GM12878 (cell line): ENCODE measurements around the gene TMEM132D. TPM values are rescaled to one million over a fixed set of nuclear protein-coding genes. Genes with fewer than 3 reads are reported as not detected.

ENCODE experiments used
- ATAC-seq: fragments of 200-7000 bp; cut with Tn5 transposase; 3 replicates; pipeline ENCODE4 v1.9.1; 2020; ENCODE audit warnings: mild to moderate bottlenecking, moderate library complexity
- BruUV-seq: library from RNA; stranded (reverse); fragments of 400-500 nt; replicated peaks from 2 replicates; lab custom pipeline; 2021; lab: Mats Ljungman, UMichigan
- CTCF ChIA-PET: fragments of 300-600 bp; sonication (Branson Sonifier 250); formaldehyde crosslinking; extraction: SDS; loops from one replicate; lab custom pipeline; 2021; ENCODE audit warnings: inconsistent platforms; lab: Yijun Ruan, JAX
- POLR2A ChIA-PET: fragments of 350-600 bp; formaldehyde crosslinking; extraction: SDS; loops from one replicate; lab custom pipeline; 2021; ENCODE audit warnings: inconsistent platforms; lab: Charles Lee
- RAD21 ChIA-PET: fragments of 300-600 bp; sonication (Branson Sonifier 250); formaldehyde crosslinking; loops from one replicate; lab custom pipeline; 2023; ENCODE audit warnings: antibody characterized with exemption; ENCODE audit not compliant: unreplicated experiment; lab: Charles Lee
- SMC1A ChIA-PET: fragments of 300-600 bp; sonication (Branson Sonifier 250); formaldehyde crosslinking; loops from one replicate; lab custom pipeline; 2023; ENCODE audit not compliant: unreplicated experiment, uncharacterized antibody; lab: Charles Lee
- DNase-seq: peaks from one replicate; pipeline ENCODE4 v3.0.0-alpha.2; 2011; ENCODE audit warnings: low read depth, low spot score
- FAIRE-seq: peaks from 3 replicates; lab custom pipeline; 2011; peaks lifted over from hg19 to GRCh38; lab: Jason Lieb, UNC
- H2AFZ ChIP-seq: 2 replicates; pipeline ENCODE4 v1.6.0; 2011; ENCODE audit warnings: low read depth, low read length, control low read depth; ENCODE audit not compliant: control insufficient read depth
- H3K27ac ChIP-seq: 2 replicates; pipeline ENCODE4 v1.5.1; 2011; ENCODE audit warnings: control low read depth; ENCODE audit not compliant: control insufficient read depth, insufficient read depth
- H3K27me3 ChIP-seq, 2 experiments: replicated peaks in 1 of 2; 2 replicates each; pipeline versions ENCODE4 v1.6.0 to v1.6.1; 2011; ENCODE audit warnings: low read length in 1 of 2; ENCODE audit not compliant: control insufficient read depth in 2 of 2, insufficient read depth in 2 of 2
- H3K36me3 ChIP-seq, 2 experiments: 2 replicates each; pipeline ENCODE4 v1.5.1; 2011; ENCODE audit warnings: low read length in 1 of 2; ENCODE audit not compliant: control insufficient read depth in 2 of 2, insufficient read depth in 2 of 2
- H3K4me1 ChIP-seq: 2 replicates; pipeline ENCODE4 v1.6.1; 2011; ENCODE audit warnings: mild to moderate bottlenecking, low read length, moderate library complexity, mixed read lengths; ENCODE audit not compliant: control insufficient read depth, insufficient read depth
- H3K4me2 ChIP-seq: 2 replicates; pipeline ENCODE4 v1.6.0; 2011; ENCODE audit warnings: control low read depth; ENCODE audit not compliant: control insufficient read depth, insufficient read depth
- H3K4me3 ChIP-seq: fragments of 200-600 bp; sonication (generic); 2 replicates; pipeline ENCODE4 v1.5.1; 2016
- H3K79me2 ChIP-seq: 2 replicates; pipeline ENCODE4 v1.6.0; 2011; ENCODE audit warnings: low read length; ENCODE audit not compliant: control insufficient read depth, insufficient read depth
- H3K9ac ChIP-seq: 2 replicates; pipeline ENCODE4 v1.8.0; 2011; ENCODE audit warnings: low read length, control low read depth, mixed read lengths; ENCODE audit not compliant: control insufficient read depth, insufficient read depth
- H3K9me3 ChIP-seq: replicated peaks from 3 replicates; pipeline ENCODE4 v1.5.1; 2011; ENCODE audit warnings: mild to moderate bottlenecking, low read length; ENCODE audit not compliant: control insufficient read depth, insufficient read depth
- H4K20me1 ChIP-seq: 2 replicates; pipeline ENCODE4 v1.6.0; 2011; ENCODE audit not compliant: control insufficient read depth, insufficient read depth
- IRF3 ChIP-seq: fragments of 450-650 bp; IDR thresholded peaks from 2 replicates; pipeline ENCODE4 v1.6.1; 2014; ENCODE audit warnings: mild to moderate bottlenecking
- MAX ChIP-seq: IDR thresholded peaks from 2 replicates; pipeline ENCODE4 v1.6.1; 2012; ENCODE audit warnings: low read depth, low read length, improper control_type of control experiment
- MTA2 ChIP-seq: fragments of 450-650 bp; IDR thresholded peaks from 2 replicates; pipeline ENCODE4 v1.6.1; 2016; ENCODE audit warnings: low read depth, mild to moderate bottlenecking, moderate library complexity
- MYB ChIP-seq: fragments of 150-350 bp; IDR thresholded peaks from 2 replicates; pipeline ENCODE4 v1.6.1; 2014; ENCODE audit warnings: mild to moderate bottlenecking, low read depth, low read length, borderline replicate concordance
- SP1 ChIP-seq: IDR thresholded peaks from one replicate; pipeline ENCODE4 v1.6.1; 2011; ENCODE audit warnings: low read depth, low read length
- SRF ChIP-seq, 2 experiments: IDR thresholded peaks; 2 replicates each; pipeline ENCODE4 v1.6.1; 2011; ENCODE audit warnings: low read depth in 2 of 2, low read length in 2 of 2, mild to moderate bottlenecking in 1 of 2, moderate library complexity in 1 of 2
- ZSCAN29 ChIP-seq: fragments of 450-650 bp; IDR thresholded peaks from 2 replicates; pipeline ENCODE4 v1.6.1; 2017; ENCODE audit warnings: mild to moderate bottlenecking, moderate library complexity
- WGBS: methylation state at CpG from one replicate; pipeline ENCODE4 v1.1.6; 2016; ENCODE audit warnings: low lambda C conversion rate; ENCODE audit not compliant: insufficient replicate concordance, insufficient coverage; ENCODE audit errors: missing lambda C conversion rate; 5-methylcytosine and 5-hydroxymethylcytosine counted together
- in situ Hi-C: fragments of 300-500 bp; cut with MboI; formaldehyde crosslinking; loops from 9 replicates; pipeline ENCODE4 v1.14.3; 2018; ENCODE audit warnings: mixed read lengths
- intact Hi-C: fragments of 100-400 bp; cut with micrococcal nuclease; formaldehyde crosslinking; loops from one replicate; pipeline ENCODE4 v1.14.2; 2022; ENCODE audit not compliant: unreplicated experiment
- polyA plus RNA-seq, 11 experiments: library from polyadenylated mRNA; depleted of rRNA in 4 of 11; unstranded in 6 of 11; stranded (reverse) in 5 of 11; fragments of >200 nt; fragmentation: Nextera tagmentation in 4 of 11; fragmentation: Illumina TruSeq in 1 of 11; extraction: Ambion mirVana in 4 of 11; extraction: Trizol in 1 of 11; gene quantifications; 1 replicate in 1 of 11; 2 replicates in 10 of 11; pipeline versions ENCODE4 v1.2.1 to v1.2.3, GENCODE V29; 2011 to 2016; ENCODE audit warnings: inconsistent platforms in 2 of 11, missing spikeins in 2 of 11, low read depth in 1 of 11
- total RNA-seq, 4 experiments: library from RNA; depleted of rRNA in 3 of 4; stranded (reverse); fragments of >200 nt in 3 of 4; fragmentation: Illumina TruSeq in 1 of 4; extraction: Trizol in 1 of 4; gene quantifications; 2 replicates each; pipeline versions ENCODE4 v1.2.1 to v1.2.3, GENCODE V29; 2013 to 2021

The TMEM132D gene
- total and polyA plus RNA-seq, 10 of the 15 experiments (the other 5 are each of a cell fraction or from before 2014, with no cell fraction given) = under 0.01 to 0.12 (median 0.02) TPM; not detected in 3

GRCh38 chr12:129790331-129790730 lies 113.5 kb downstream of the TMEM132D start:
- ChIA-PET SMC1A (no interaction called here), RAD21 (no interaction called here), POLR2A (no interaction called here), CTCF (no interaction called here)
- no peak for TF ChIP-seq IRF3
- TF ChIP-seq MTA2 = no peak
- no peak for TF ChIP-seq MAX
- no peak for TF ChIP-seq SP1
- no peak overlapping the region for H3K4me2 ChIP-seq
- no peak overlapping the region for H3K27ac ChIP-seq
- WGBS = 2% methylated on average over 6 of the region's 6 CpGs
- no peaks in the 10 kb centered on the region for H3K4me1 ChIP-seq
- no peak for DNase-seq
- H3K4me3 ChIP-seq = no peak overlapping the region
- no peaks in the 10 kb centered on the region for H3K36me3 ChIP-seq
- no peak overlapping the region for H2AFZ ChIP-seq
- ATAC-seq = no peak
- no peak for FAIRE-seq
- in situ Hi-C loops (no loop called here), intact Hi-C loops (no loop called here)
- no TSS peak for BruUV-seq
- no peaks in the 10 kb centered on the region for H4K20me1 ChIP-seq
- H3K79me2 ChIP-seq = no peaks in the 10 kb centered on the region
- no peaks in the 10 kb centered on the region; the same call in 2 of the 3 replicates for H3K9me3 ChIP-seq
- H3K9ac ChIP-seq = no peak overlapping the region
- H3K27me3 ChIP-seq = no peaks in the 10 kb centered on the region

GRCh38 chr12:129789921-129790320 lies 113.9 kb downstream of the TMEM132D start:
- Histone ChIP-seq H3K79me2 (no peaks in the 10 kb centered on the region), H3K36me3 (no peaks in the 10 kb centered on the region), H3K9me3 (no peaks in the 10 kb centered on the region; the same call in 2 of the 3 replicates), H3K4me1 (no peaks in the 10 kb centered on the region), H3K27ac (no peak overlapping the region), H3K9ac (no peak overlapping the region), H3K27me3 (no peaks in the 10 kb centered on the region), H2AFZ (no peak overlapping the region), H3K4me3 (no peak overlapping the region), H3K4me2 (no peak overlapping the region), H4K20me1 (no peaks in the 10 kb centered on the region)
- DNase-seq = no peak
- ChIA-PET SMC1A (no interaction called here), RAD21 (no interaction called here), POLR2A (no interaction called here), CTCF (no interaction called here)
- no TSS peak for BruUV-seq
- WGBS = 43% methylated on average over 14 of the region's 14 CpGs
- in situ Hi-C loops (no loop called here), intact Hi-C loops (no loop called here)
- ATAC-seq = no peak
- no peak for FAIRE-seq
- TF ChIP-seq MYB = no peak
- no peak for TF ChIP-seq SRF (IDR thresholded peaks at IDR 0.05; ENCODE audit: low read depth in 2 of 2, low read length in 2 of 2)
- TF ChIP-seq ZSCAN29 = no peak
